Umbilical cord (tissue), 2 donors: ENCODE results near the gene NFKBIB. TPM values are rescaled to one million over a fixed set of nuclear protein-coding genes. Genes with fewer than 3 reads are reported as not detected.

ENCODE experiments used
- DNase-seq: peaks from one replicate; pipeline ENCODE4 v3.0.0-alpha.2; 2015; ENCODE audit warnings: low spot score
- total RNA-seq: library from RNA; depleted of rRNA; stranded (reverse); fragments of >200 nt; gene quantifications from one replicate; pipeline ENCODE4 v1.2.3, GENCODE V29; 2014; ENCODE audit warnings: low replicate concordance; ENCODE audit not compliant: insufficient read depth

NFKBIB gene
- total RNA-seq, 1 donor from 2014 or later: 11.8 TPM

GRCh38 chr19:38958301-38958700 is 58.5 kb downstream of the NFKBIB start:
- DNase-seq: no peak

Other genes starting within 250 kb of the NFKBIB start
- gene CAPN12, start 155.5 kb upstream of the NFKBIB start, total RNA-seq: not detected
- gene LGALS7, start 126.5 kb upstream of the NFKBIB start, total RNA-seq: 4.3 TPM
- 139 TPM for gene LGALS7B, start 110.8 kb upstream of the NFKBIB start, total RNA-seq
- gene LGALS4, start 87.0 kb upstream of the NFKBIB start, total RNA-seq: not detected
- 16.1 TPM for gene ECH1, start 68.2 kb upstream of the NFKBIB start, total RNA-seq
- gene HNRNPL, start 50.0 kb upstream of the NFKBIB start, total RNA-seq: 141 TPM
- gene RINL, start 21.7 kb upstream of the NFKBIB start, total RNA-seq: 4.1 TPM
- 36.4 TPM for gene SIRT2, start 351 bp upstream of the NFKBIB start, total RNA-seq
- not detected for gene CCER2, start 12.2 kb downstream of the NFKBIB start, total RNA-seq
- 11.3 TPM for gene SARS2, start 30.8 kb downstream of the NFKBIB start, total RNA-seq
- gene MRPS12, start 31.0 kb downstream of the NFKBIB start, total RNA-seq: 29.4 TPM
- 11.6 TPM for gene FBXO17, start 75.8 kb downstream of the NFKBIB start, total RNA-seq
- gene FBXO27, start 132.6 kb downstream of the NFKBIB start, total RNA-seq: 12.3 TPM
- gene ACP7, start 184.4 kb downstream of the NFKBIB start, total RNA-seq: 0.24 TPM
- 1.2 TPM for gene PAK4, start 225.8 kb downstream of the NFKBIB start, total RNA-seq